Activated T-cell treated with anti-CD3 and anti-CD28 coated beads, Interleukin-2, amount 50 U/mL, for 1 hour (primary cell): ENCODE data around the gene SLC39A3.

Experiments
- DNase-seq: peaks from one replicate; pipeline ENCODE4 v3.0.0-alpha.2; 2020

The SLC39A3 gene

DNA sequence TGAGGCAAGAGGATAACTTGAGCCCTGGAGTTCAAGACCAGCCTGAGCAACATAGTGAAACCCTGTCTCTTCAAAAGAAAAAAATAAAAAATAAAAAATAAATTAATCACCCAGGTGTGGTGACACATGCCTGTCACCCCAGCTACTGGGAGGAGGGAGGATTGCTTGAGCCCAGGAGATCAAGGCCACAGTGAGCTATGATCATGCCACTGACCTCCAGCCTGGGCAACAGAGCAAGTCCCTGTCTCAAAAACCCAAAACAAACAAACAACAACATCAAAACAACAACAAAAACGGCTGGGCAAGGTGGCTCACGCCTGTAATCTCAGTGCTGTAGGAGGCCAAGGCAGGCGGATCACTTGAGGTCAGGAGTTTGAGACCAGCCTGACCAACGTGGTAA is 4.3 kb upstream of the SLC39A3 start:
- no peak for DNase-seq

DNA sequence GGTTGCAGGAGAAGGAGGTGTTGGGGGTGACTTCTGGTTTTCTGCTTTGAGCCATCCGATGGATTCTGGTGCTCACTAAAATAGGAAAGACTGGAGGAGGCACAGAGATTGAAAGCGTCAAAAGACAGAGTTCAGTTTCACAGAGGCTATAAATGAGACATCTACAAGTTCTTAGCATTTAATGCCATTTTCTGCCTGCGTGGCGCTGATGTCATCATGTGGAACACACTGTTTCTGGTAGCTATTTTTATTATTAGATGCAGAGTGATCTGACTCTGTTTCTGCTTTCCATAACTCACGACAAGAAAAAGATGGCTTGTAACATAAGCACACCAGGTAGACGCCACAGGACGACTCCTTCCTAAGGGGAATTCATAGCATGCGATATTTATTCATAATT is 3.3 kb upstream of the SLC39A3 start:
- DNase-seq = no peak

DNA sequence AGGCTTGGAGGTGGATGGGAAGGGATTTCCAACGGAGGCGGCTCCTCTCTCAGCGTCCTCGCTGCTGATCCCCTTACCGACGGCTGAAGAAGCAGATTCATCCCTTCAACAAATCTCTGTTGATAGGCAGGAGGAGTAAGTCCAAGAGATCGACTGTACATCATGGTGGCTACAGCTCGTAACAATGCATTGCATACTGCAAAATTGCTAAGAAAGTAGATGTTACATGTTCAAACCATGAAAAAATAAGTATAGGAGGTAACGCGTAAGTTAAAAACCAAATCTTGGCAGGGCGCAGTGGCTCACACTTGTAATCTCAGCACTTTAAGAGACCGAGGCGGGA is 468 bp upstream of the SLC39A3 start:
- DNase-seq = no peak

DNA sequence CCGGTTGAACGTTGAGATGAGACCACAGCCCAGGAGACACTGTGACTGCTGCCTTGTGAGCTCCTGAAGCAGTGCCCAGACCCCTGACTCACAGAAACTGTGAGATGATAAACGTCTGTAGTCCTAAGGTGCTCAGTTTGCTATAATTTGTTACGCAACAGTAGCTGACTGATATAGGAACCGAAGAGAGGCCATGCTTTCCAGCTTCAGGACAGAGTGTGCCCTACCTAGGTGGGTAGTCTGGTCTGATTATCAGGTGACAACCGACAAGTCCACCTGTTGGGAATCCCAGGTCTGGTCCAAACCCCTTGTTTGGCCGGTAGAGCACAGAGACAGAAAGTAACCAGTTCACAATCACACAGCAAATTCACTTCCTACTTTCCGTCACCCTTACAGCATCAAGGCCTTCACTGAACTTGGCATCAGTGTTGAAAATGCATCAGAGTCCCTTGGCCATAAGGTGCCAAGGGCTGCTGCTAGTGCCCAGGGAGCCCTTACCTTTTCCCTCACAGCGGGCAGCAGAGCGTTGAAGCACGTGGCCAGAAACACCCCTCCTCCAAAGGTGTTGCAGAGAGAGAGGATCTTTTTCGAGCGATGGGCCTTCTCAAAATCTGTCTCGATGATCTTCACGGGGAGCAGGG is 3.1 kb downstream of the SLC39A3 start:
- DNase-seq = no peak

DNA sequence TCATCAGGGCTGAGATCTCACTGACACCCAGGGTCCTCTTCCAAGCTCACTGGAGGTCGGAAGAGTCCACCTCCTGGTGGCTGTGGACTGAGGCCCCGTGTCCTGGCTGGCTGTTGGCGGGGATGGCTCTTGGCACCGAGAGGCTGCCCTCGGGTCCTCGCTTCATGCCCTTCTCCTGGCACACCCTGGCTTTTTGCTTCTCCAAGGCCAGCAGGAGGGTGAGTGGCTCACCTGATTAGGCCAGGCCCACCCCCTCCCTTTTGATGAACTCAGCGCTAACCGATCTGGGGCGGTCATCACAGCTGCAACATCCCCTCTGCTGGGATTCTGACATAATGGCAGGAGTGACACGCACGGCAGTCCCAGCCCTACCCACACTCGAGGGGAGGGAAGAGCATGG is 4.4 kb downstream of the SLC39A3 start:
- DNase-seq = no peak

DNA sequence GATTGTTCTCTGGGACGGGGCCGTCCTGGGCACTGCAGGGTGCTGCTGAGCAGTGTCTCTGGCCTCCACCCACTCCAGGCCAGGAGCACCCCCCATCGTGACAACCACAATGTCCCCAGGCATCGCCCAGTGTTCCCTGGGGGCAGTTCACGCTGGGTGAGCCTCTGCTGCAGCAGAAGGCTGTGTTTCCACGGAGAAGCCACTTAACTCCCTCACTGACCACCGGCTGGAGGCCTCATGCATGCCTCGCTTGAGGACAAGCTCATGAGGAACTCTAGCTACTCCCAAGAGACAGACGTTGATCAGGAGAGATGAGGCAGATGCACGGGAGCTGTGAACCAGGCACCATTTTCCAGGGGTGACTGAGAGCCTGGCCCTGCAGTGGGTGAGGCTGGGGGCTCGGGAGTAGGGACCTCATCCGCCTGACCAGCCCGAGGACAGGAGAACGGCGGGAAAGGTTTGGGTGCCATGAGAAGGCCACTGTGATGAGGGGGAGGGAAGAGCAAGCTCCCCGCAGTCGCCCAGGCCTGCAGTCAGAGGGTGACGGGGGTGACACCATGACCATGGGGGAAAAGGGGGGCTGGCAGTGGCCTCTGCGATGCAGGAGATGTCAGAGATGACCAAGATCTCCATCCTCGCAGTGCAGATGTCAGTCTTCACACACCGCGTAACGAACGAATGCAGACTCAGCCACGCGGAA is 5.1 kb downstream of the SLC39A3 start:
- DNase-seq = no peak

DNA sequence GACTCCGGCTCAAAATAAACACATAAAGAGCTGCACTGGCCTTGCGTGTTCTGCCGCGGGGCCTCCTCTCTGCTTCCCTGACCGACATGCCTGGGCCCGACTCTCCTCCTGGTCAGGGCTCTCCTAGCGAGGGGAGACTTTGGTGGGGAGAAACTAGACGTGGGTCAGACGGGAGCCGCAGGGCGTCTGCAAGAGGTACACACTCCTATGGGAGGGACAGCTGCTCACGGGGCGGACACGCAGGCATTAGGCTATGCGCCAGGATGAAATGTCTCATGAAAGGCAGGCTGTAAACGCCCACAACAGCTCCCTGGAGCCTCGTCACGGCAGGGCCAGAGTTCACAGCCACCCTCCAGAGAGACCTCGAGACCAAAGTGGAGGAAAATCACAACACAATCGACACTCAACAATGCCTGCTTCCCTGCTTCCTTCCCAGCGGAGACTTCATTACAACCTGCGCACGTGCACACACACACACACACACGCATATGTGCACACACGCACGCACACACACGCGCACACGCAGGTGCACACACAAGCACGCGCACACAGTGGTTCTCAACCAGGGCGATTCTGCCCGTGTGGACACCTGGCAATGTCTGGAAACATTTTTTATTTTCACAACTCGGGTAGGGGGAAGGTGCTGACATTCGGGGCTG is 5.8 kb downstream of the SLC39A3 start:
- no peak for DNase-seq

DNA sequence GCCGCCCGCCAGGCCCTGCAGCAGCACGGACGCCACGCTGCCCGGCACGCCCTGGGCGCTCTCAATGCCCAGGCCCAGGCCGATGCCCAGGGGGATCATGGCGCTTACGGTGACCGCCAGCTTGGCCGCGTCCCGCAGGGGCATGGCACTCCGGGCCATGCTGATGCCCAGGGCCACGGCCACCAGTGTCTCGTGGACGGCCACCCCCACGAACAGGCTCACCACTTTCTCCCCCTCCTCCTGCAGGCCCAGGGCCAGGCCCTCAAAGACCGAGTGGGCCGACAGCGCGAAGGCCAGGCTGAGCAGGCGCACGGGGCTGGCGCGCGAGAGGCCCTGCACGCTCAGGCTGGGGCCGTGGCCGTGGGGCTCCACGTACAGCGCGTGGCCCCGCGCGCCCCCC is 6.9 kb downstream of the SLC39A3 start:
- no peak for DNase-seq

DNA sequence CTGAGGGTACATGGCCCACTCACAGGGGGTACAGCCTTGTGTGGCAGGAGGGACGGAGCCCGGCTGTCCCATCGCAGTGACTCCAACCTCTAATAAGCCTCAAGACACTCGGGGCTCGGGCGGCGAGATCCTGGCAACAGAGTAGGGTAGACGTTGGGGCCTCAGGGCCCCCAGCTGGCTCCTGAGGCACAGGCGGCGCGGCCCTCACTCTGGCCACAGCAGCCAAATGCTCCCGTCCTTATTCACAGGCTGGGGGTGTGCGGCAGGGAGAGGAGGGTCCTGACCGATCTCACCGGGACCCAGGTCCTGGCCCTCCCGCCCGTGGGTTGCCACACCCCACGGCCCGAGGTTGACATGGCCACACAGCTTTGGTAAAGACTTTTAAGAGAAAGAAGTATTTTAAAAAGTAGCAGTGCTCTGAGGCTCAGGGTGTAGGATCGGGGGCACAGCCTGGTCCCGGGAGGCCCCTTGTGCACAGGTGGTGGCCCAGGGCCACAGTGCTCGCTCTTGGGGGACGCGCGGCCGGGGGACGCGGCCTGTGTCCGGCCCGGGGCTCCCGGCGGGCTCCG is 7.6 kb downstream of the SLC39A3 start:
- DNase-seq = no peak

DNA sequence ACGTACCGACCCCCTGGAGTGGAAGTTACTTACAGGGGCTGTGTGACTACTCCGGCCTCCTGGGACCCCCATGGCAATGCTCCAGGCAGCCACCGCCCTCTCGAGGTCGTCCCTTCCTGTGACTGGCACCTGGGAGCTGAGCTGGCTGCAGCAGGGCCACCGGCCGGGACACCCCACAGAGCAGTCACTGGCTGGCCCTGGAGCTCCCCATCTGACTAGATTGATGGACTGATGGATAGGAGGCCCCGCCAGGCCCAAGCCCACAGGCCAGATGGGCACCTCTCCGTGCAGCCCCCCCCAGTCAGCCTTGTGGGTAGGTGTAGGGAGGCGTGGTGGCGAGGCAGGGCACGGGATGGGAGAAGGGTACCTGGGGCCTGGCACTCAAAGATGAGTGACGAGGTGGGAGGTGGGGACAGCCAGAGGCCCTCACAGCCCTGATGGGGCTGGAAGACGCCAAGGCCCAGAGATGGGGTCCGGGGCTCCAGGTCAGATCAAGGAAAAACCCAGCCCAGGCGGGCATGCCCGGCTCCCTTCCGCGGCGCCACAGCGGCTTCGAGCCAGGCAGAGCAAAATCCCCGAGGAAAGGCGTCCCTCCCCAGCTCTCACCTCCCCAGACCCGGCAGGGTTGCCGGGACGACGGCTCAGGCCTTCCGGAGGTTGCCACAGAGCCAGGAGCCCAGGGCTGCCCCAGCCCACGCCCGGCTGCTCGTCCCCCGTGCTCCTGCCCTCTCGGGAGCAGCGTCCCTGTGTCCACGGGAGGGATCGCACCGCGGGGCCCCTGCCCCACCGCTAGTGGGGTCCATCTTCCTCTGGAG is 8.4 kb downstream of the SLC39A3 start:
- DNase-seq = no peak

DNA sequence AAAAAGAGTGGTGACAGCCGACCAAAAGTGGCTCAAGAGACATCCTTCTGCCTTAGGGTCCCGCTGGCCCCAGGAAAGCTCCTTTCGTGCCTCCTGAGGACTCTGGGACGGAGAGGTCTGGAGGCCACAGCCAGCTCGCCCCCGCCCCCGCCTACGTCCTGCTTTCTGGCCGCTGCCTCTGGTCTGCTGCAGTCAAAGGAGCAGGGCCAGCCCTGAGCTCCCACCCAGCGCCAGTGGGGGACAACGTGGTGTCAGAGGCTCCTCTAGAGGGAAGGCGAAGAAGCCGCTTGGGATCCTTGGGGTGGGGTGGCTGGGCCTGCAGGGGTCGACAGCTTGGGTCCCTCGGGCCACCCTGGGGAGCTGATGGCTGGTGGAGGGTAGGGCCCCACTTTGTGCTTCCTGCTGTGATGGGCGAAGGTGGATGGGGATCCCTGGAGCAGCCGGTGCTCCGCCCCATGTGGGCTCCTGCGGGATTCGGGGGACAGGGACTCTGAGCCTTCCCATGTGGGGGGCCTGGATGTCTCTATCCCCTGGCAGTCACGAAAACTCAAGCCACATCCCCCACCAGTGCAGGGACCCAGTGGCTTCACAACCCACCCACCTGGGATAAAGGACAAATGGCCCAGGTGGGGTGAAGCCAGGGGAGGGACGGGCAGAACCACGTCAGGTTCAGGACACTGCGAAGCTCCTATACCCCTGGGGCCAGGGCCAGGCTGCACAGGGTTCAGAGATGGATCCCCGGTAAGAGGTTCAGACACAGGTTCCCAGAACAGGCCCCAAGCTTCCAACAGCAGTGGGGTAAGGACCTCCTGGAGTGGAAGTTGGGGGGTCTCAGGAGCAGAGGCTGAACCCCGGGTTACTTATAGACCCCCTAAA is 9.6 kb downstream of the SLC39A3 start:
- DNase-seq = no peak

DNA sequence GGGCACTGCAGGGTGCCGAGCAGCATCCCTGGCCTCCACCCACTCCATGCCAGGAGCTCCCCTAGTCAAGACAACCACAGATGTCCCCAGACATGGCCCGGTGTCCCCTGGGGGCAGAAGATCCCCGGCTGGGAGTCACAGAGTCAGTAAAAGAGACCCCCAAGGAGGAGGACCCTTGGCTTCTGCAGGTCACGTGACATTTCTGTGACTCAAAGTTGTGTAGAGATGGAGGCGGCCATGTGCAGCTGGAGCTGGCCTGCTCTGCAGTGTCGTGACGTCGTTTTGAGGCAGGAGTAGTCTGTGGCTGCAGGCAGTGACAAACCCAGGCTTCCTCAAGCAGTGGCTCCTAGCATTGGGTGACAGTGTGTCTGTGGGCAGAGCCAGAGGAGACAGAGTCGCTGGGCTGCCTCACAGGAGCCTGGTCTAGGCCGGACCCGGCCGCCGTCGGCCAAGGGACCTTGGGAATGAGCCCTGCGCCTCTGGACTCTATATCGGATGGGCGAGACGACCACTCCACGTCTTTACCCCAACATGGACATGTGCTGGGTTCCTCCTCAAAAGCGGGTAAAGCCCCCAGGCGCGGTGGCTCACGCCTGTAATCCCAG is 10.9 kb downstream of the SLC39A3 start:
- no peak for DNase-seq

DNA sequence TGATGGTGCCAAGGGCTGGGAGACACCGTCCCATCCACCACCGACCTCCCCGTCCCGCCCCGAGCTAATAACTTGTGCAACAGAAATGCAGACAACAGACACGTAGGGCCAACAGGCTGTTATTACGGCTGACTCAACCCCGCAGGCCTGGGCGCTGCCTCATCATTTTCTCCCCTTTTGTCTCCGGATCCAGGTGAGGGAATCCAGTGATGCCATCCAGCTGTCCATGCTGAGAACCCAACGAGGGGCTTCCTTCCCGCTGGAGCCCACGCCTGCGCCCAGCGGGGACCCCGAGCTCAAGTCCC is 12.2 kb downstream of the SLC39A3 start:
- no peak for DNase-seq

DNA sequence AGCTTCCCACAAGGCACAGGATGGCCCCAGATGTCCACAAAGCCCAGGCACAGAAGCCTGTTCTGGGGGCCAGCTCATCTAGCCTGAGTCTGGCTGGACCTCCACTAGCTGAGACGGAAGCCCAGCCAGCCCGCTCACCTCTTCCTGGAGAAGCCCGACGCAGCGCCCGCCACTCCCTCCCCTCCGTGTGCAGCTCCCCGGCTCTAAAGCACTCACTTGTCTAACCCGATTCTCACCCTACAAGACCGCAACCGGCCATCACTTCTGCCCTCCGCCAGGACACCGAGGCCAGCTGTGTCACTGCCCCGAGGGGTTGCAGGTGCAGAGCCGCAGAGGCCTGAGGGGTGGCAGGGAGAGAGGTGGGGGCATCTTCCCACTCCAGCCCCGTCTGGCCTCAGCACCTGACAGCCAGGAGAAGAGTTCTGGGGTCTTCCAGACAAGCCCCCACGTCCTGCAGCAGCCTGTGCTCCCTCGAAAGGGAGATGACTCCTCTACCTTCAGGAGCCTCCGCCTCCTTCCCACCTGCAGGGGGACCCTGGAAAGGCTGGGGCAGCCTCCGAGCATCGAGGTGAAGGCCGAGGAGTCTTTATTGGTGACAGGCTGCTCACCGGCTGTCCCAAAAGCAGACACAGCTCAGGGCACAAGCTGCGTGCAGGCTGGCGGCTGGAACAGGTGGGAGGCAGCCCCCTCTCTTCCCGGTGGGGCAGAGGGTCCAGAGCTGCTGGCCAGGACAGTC is 12.7 kb downstream of the SLC39A3 start:
- no peak for DNase-seq

DNA sequence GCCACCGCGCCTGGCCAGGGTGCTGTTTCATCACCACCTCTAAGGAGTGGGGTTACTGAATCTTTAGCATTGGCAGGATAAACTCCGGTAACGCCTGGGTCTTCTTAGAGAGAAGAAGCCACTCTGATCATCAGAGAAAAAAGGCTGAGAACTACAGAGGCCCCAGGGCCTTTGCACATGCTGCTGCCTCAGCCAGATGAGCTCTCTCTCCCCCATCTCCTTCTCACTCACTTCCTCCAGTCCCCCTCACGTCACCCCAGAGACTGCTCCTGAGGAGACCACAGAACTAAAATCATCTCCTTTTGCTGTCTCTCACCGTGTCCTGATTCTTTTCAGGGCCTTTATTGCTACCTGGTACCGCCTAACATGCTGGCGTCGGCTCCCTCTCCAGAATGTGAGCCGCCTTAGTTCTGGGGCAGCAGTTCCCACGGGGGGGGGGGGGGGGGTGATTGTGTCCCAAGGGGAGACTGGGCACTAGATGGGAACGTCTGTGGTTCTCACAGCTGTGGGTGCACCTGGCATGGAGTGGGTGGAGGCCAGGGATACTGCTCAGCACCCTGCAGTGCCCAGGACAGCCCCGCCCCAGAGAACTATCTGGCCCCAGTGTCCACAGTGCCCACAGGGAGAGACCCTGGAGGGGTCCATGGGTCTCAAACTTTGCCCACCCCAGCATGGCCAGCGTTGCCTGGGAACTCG is 13.5 kb downstream of the SLC39A3 start:
- DNase-seq = no peak

DNA sequence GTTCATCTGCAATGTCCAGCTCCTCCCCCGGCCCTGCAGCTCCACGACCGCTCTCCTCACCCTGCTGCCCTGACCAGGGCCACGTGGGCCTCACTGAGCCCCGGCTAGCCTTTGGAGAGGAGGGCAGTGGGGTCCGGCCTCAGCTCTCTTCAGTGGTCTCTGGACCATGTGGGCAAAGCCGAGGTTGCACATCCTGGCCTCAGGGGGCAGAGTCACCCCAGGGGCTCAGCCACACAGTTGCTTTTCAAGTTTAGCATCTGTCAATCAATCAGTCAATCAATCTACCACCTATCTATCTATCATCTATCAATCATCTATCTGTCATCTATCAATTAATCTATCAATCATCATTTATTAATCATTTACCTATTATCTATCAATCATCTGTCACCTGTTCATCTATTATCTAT is 15.7 kb downstream of the SLC39A3 start:
- no peak for DNase-seq

DNA sequence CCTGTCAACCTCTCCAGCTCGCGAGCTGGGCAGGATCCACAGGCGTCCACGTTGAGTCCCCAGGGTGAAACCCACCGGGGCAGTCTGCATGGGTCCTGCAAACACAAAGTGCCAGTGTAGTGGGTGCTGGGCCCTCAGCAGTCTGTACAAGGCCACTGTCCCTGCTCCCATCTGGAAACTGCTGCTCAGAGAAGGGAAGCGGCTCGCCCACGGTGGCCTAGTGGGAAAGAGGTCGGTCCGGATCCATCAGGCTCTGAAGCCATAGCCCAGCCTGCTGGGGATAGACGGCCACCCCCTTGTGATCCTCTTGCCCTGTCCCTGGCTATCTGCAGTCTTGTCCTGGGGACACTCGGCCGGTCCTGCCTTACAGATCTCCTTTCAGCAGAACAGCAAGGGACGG is 16.1 kb downstream of the SLC39A3 start:
- DNase-seq = no peak

DNA sequence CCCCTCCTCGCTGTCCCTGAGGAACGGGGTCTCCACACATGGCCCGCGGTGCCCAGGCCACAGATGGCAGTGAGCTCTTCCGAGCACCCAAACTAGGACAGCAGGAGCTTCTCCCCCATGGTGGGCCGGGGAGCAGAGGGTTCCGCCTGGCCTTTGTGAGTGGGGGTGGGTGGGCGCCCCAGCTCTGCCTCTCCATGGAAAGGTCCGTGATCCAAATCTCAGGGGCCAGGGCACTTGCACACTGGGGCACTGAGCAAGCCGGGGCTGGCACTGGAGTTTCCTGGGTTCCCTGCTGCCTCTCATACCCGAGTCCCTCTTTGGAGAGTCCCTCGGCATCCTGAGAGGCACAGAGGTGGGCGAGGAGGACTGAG is 16.5 kb downstream of the SLC39A3 start:
- no peak for DNase-seq

DNA sequence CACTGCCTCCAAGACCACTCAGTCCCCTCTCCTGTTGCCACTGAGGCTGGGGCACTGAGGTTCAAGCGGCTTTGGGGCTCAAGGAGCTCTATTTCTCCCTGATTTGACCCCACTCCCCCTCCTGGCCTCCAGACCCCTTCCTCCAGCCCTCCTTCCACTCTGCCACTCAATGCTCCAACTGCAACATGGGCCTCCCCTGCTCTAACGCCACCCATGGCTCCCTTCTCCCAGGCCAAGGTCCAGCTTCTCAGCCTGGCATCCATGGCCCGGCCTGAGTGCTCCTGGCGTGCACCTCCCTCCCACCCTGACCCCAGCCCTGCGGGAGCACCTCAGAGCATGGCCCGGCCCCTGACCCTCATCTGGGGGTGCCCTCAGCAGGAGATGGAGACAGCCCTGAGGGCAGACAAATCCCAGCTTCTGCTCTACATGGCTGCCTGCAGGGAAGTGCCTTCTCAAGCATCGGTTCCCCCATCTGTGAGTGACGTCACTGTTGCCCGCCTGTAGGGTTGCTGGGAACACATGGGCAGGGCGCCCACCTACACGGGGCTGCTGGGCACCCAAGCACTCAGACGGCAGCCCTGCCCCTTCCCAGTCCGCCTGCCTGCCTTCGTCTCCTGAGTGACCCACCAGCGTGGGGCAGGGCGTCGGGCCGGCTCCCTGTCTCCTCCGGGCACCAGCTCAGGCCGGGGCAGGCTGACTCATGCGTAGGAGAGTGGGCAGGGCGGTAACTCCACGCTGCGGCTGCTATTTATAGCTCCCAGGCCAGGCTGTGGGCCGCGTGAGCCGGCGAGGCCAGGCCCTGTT is 17.1 kb downstream of the SLC39A3 start:
- DNase-seq = no peak
